HG02884 (cell line): ENCODE results near the gene CENPP.

ENCODE experiments used
- ATAC-seq: cut with Tn5 transposase; IDR thresholded peaks from one replicate; pipeline ENCODE4 v1.9.1; 2021; ENCODE audit warnings: mild to moderate bottlenecking, moderate library complexity; ENCODE audit not compliant: unreplicated experiment

CENPP gene

GRCh38 chr9:92633614-92634278 is 308.0 kb downstream of the CENPP start:
- ATAC-seq = no peak

- no peak for ATAC-seq
These were observed 309.2 kb downstream of the CENPP start for GRCh38 chr9:92634712-92635605.

GRCh38 chr9:92635760-92636159 is 310.0 kb downstream of the CENPP start:
- no peak for ATAC-seq

GRCh38 chr9:92636627-92637026 is 310.9 kb downstream of the CENPP start:
- no peak for ATAC-seq

- no peak for ATAC-seq
These were observed 311.6 kb downstream of the CENPP start for GRCh38 chr9:92637326-92637725.

- no peak for ATAC-seq
These were observed 312.3 kb downstream of the CENPP start for GRCh38 chr9:92637886-92638620.

- ATAC-seq = no peak
These were observed 312.9 kb downstream of the CENPP start for GRCh38 chr9:92638621-92639101.

GRCh38 chr9:92639124-92639523 is 313.4 kb downstream of the CENPP start:
- ATAC-seq = no peak

- no peak for ATAC-seq
These were observed 314.1 kb downstream of the CENPP start for GRCh38 chr9:92639791-92640271.

GRCh38 chr9:92640398-92641091 is 314.8 kb downstream of the CENPP start:
- no peak for ATAC-seq

- ATAC-seq = no peak
These were observed 315.5 kb downstream of the CENPP start for GRCh38 chr9:92641092-92641809.

GRCh38 chr9:92642041-92642451 is 316.3 kb downstream of the CENPP start:
- ATAC-seq = no peak

GRCh38 chr9:92642564-92642963 is 316.8 kb downstream of the CENPP start:
- ATAC-seq = no peak

GRCh38 chr9:92644278-92644677 is 318.5 kb downstream of the CENPP start:
- no peak for ATAC-seq

- ATAC-seq = no peak
These were observed 319.3 kb downstream of the CENPP start for GRCh38 chr9:92645041-92645440.

- ATAC-seq = no peak
These were observed 322.1 kb downstream of the CENPP start for GRCh38 chr9:92647671-92648473.

GRCh38 chr9:92648474-92648971 is 322.8 kb downstream of the CENPP start:
- ATAC-seq = no peak

GRCh38 chr9:92649007-92649406 is 323.3 kb downstream of the CENPP start:
- no peak for ATAC-seq

- no peak for ATAC-seq
These were observed 324.5 kb downstream of the CENPP start for GRCh38 chr9:92650296-92650695.
